Measurements from ENCODE around the gene AIM2.

GRCh38 chr1:159076438-159077119, at the start of gene AIM2:
- TF ChIP-seq, protein P1, sequence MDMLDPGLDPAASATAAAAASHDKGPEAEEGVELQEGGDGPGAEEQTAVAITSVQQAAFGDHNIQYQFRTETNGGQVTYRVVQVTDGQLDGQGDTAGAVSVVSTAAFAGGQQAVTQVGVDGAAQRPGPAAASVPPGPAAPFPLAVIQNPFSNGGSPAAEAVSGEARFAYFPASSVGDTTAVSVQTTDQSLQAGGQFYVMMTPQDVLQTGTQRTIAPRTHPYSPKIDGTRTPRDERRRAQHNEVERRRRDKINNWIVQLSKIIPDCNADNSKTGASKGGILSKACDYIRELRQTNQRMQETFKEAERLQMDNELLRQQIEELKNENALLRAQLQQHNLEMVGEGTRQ (IDR thresholded peaks at IDR 0.05; ENCODE audit: low read depth, low read length) = no peak
- TF ChIP-seq POLR2A (IDR thresholded peaks at IDR 0.05; ENCODE audit: low read depth, low read length) (no peak), CTCF (conservative IDR thresholded peaks at IDR 0.05; ENCODE audit: low read depth, low read length) (no peak), CHD1 (IDR thresholded peaks at IDR 0.05; ENCODE audit: low read depth, low read length) (no peak), BHLHE40 (IDR thresholded peaks at IDR 0.05; ENCODE audit: low read depth, low read length) (no peak), MXI1 (IDR thresholded peaks at IDR 0.05; ENCODE audit: borderline replicate concordance, low read depth, low read length) (no peak), FOS (IDR thresholded peaks at IDR 0.05; ENCODE audit: low read depth, low read length) (no peak)

Data from IMR-90 (cell line).